Gastrocnemius medialis (tissue), 4 donors: Measurements from ENCODE around the gene CTCF.

Source experiments
- POLR2A ChIP-seq, 2 donors: fragments of 450-650 bp; IDR thresholded peaks; one replicate each; pipeline ENCODE4 v1.6.1; 2017; ENCODE audit warnings: antibody characterized with exemption in 2 of 2, mild to moderate bottlenecking in 2 of 2, moderate library complexity in 2 of 2
- TF ChIP-seq, protein P1 (sequence below), 5 experiments: fragments of 450-650 bp in 3 of 5; fragments of 200-600 bp in 2 of 5; sonication (generic) in 2 of 5; IDR thresholded peaks in 4 of 5; conservative IDR thresholded peaks in 1 of 5; 1 replicate in 4 of 5; 2 replicates in 1 of 5; pipeline ENCODE4 v1.5.1; 2016 to 2019; ENCODE audit warnings: antibody characterized with exemption in 5 of 5, mild to moderate bottlenecking in 3 of 5, moderate library complexity in 3 of 5

DNA sequence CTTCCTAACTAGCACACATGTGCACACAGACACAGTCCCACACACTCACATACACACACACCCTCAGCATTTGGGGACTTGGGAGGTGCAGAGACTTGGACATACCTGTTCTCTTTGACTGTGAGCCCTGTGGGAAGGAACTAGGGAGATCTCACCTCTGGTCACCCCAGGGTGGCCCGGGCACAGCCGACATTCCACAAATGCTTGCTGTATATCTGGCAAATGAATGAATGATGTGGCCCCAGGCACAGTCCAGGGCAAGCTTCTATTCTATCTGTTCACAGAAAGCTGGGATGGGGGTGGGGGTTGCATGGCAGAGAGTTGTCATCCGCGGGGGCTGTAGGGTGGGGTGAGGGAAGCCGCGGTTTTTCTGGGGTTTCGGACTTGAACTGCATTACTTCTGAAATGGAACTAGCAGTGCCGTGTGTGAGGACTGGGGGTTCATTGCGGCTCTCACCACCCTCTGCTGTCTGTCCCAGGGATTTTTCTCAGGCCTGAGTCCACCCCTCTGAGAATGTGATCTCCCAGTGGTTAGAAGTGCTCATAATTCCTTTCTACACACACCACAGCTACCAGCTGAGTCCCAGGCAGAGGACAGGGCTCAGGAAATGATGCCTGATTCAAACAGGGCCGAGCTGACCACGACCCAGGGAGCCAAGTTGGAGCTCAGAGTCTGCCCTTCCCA lies 37.0 kb upstream of the CTCF start:
- TF ChIP-seq, protein P1, sequence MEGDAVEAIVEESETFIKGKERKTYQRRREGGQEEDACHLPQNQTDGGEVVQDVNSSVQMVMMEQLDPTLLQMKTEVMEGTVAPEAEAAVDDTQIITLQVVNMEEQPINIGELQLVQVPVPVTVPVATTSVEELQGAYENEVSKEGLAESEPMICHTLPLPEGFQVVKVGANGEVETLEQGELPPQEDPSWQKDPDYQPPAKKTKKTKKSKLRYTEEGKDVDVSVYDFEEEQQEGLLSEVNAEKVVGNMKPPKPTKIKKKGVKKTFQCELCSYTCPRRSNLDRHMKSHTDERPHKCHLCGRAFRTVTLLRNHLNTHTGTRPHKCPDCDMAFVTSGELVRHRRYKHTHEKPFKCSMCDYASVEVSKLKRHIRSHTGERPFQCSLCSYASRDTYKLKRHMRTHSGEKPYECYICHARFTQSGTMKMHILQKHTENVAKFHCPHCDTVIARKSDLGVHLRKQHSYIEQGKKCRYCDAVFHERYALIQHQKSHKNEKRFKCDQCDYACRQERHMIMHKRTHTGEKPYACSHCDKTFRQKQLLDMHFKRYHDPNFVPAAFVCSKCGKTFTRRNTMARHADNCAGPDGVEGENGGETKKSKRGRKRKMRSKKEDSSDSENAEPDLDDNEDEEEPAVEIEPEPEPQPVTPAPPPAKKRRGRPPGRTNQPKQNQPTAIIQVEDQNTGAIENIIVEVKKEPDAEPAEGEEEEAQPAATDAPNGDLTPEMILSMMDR (IDR thresholded peaks at IDR 0.05 in 4 of 5, conservative IDR thresholded peaks at IDR 0.05 in 1 of 5) = no peak
- no peak for TF ChIP-seq POLR2A (IDR thresholded peaks at IDR 0.05)
